ENCODE results near the gene SLC2A5. TPM values are rescaled to one million over a fixed set of nuclear protein-coding genes. Genes with fewer than 3 reads are reported as not detected.

SLC2A5 gene
- total RNA-seq, 1 donor from 2014 or later, result 0.79 TPM

GRCh38 chr1:9039761-9040658 is 29.4 kb downstream of the SLC2A5 start:
- H3K27me3 ChIP-seq (ENCODE audit: insufficient read depth, low read length), result peaks cover 12% of the 10 kb centered on the region
- Mint-ChIP-seq H3K4me3 (ENCODE audit: unreplicated experiment) (no peak overlapping the region), H3K27me3 (ENCODE audit: low read depth, unreplicated experiment) (peaks cover 31% of the 10 kb centered on the region), H3K9me3 (ENCODE audit: unreplicated experiment) (peaks cover 14% of the 10 kb centered on the region), H3K36me3 (ENCODE audit: low read depth, unreplicated experiment) (peaks cover 8% of the 10 kb centered on the region), H3K4me1 (ENCODE audit: low read depth, unreplicated experiment) (no peaks in the 10 kb centered on the region), H3K27ac (ENCODE audit: unreplicated experiment) (no peak overlapping the region)
- DNase-seq (ENCODE audit: low read depth) (no peak), FAIRE-seq (no peak)
- H3K4me2 ChIP-seq (ENCODE audit: low read length), result no peak overlapping the region
- H4K20me1 ChIP-seq (ENCODE audit: insufficient read depth, low read length), result no peaks in the 10 kb centered on the region
- H3K79me2 ChIP-seq (ENCODE audit: insufficient read depth, low read length), result no peaks in the 10 kb centered on the region
- H3K27ac ChIP-seq (ENCODE audit: low read depth, low read length), result no peak overlapping the region
- no peak for TF ChIP-seq EZH2 (IDR thresholded peaks at IDR 0.05; ENCODE audit: insufficient read depth, low read length)
- no peak for TF ChIP-seq CTCF (IDR thresholded peaks at IDR 0.05; ENCODE audit: insufficient read depth, low read depth, low read length)
- H3K36me3 ChIP-seq (ENCODE audit: insufficient read depth, low read length), result no peaks in the 10 kb centered on the region
- H3K9me3 ChIP-seq (ENCODE audit: insufficient read depth, low read depth, low read length), result peaks cover 7% of the 10 kb centered on the region
- H3K9ac ChIP-seq (ENCODE audit: low read length), result no peak overlapping the region
- no peak overlapping the region for H2AFZ ChIP-seq (ENCODE audit: low read depth, low read length)
- H3K4me1 ChIP-seq (ENCODE audit: insufficient read depth, low read length), result no peaks in the 10 kb centered on the region
- no peak overlapping the region for H3K4me3 ChIP-seq (ENCODE audit: insufficient read depth, low read depth, low read length)

DNA sequence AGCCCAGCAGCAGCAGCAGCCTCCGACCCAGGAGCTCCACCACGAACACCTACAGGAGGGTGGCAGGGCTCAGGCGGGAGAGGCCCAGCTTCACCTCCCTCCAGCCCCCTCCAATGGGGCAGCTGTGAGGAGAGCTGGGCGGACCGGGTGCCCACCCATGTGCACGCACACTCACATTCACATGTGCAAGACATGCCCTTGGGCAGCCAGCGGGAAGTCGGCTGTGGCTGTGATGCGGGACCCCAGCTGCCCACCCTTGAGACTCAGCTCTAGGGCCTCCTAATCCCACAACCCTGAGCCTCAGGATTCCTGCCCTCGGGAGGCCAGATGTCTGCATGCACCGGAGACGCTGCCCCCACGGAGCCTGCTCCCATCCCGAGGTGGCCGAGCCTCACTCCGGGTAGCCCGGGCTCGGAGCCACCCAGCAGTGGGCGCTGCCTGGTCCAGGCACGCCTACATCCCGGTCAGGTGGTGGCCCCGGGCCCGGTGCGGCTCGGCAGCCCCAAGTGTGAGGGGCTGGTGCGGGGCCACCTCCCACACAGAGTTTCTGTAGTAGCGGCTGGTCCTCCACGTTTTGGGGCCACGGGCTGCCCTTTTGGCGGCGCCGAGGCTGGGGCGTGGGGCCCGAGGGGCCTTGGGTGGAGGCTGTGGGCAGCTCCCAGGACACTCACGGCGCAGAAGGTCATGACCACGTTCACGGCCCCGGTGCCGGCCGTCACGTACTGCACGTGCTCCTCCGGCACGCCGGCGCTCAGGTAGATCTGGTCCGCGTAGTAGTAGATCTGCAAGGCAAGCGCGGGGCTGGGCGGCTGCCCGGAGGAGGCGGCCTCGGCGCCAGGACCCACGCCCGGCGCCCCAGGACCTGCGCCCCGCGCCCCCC is 30.3 kb downstream of the SLC2A5 start:
- Mint-ChIP-seq H3K4me1 (ENCODE audit: low read depth, unreplicated experiment) (no peaks in the 10 kb centered on the region), H3K4me3 (ENCODE audit: unreplicated experiment) (no peak overlapping the region), H3K27ac (ENCODE audit: unreplicated experiment) (no peak overlapping the region), H3K27me3 (ENCODE audit: low read depth, unreplicated experiment) (peaks cover 30% of the 10 kb centered on the region), H3K9me3 (ENCODE audit: unreplicated experiment) (peaks cover 20% of the 10 kb centered on the region), H3K36me3 (ENCODE audit: low read depth, unreplicated experiment) (peaks cover 8% of the 10 kb centered on the region)
- FAIRE-seq (no peak), DNase-seq (ENCODE audit: low read depth) (no peak)
- TF ChIP-seq EZH2 (IDR thresholded peaks at IDR 0.05; ENCODE audit: insufficient read depth, low read length), result no peak
- no peak overlapping the region for H2AFZ ChIP-seq (ENCODE audit: low read depth, low read length)
- H3K9me3 ChIP-seq (ENCODE audit: insufficient read depth, low read depth, low read length), result peaks cover 8% of the 10 kb centered on the region
- no peak overlapping the region for H3K4me2 ChIP-seq (ENCODE audit: low read length)
- H4K20me1 ChIP-seq (ENCODE audit: insufficient read depth, low read length), result no peaks in the 10 kb centered on the region
- H3K4me3 ChIP-seq (ENCODE audit: insufficient read depth, low read depth, low read length), result no peak overlapping the region
- no peaks in the 10 kb centered on the region for H3K79me2 ChIP-seq (ENCODE audit: insufficient read depth, low read length)
- no peak overlapping the region for H3K27ac ChIP-seq (ENCODE audit: low read depth, low read length)
- no peak overlapping the region for H3K9ac ChIP-seq (ENCODE audit: low read length)
- H3K27me3 ChIP-seq (ENCODE audit: insufficient read depth, low read length), result peaks cover 12% of the 10 kb centered on the region
- no peaks in the 10 kb centered on the region for H3K36me3 ChIP-seq (ENCODE audit: insufficient read depth, low read length)
- no peaks in the 10 kb centered on the region for H3K4me1 ChIP-seq (ENCODE audit: insufficient read depth, low read length)

- Histone ChIP-seq H3K4me2 (ENCODE audit: low read length) (no peak overlapping the region), H3K9ac (ENCODE audit: low read length) (no peak overlapping the region), H3K4me3 (ENCODE audit: insufficient read depth, low read depth, low read length) (no peak overlapping the region), H3K36me3 (ENCODE audit: insufficient read depth, low read length) (no peaks in the 10 kb centered on the region), H2AFZ (ENCODE audit: low read depth, low read length) (no peak overlapping the region), H3K4me1 (ENCODE audit: insufficient read depth, low read length) (no peaks in the 10 kb centered on the region), H3K79me2 (ENCODE audit: insufficient read depth, low read length) (no peaks in the 10 kb centered on the region), H4K20me1 (ENCODE audit: insufficient read depth, low read length) (no peaks in the 10 kb centered on the region), H3K27ac (ENCODE audit: low read depth, low read length) (no peak overlapping the region), H3K9me3 (ENCODE audit: insufficient read depth, low read depth, low read length) (peaks cover 8% of the 10 kb centered on the region), H3K27me3 (ENCODE audit: insufficient read depth, low read length) (peaks cover 10% of the 10 kb centered on the region)
- peaks cover 37% of the 10 kb centered on the region for H3K27me3 Mint-ChIP-seq (ENCODE audit: low read depth, unreplicated experiment)
- H3K4me3 Mint-ChIP-seq (ENCODE audit: unreplicated experiment), result no peak overlapping the region
- no peak for DNase-seq (ENCODE audit: low read depth)
- H3K9me3 Mint-ChIP-seq (ENCODE audit: unreplicated experiment), result peaks cover 26% of the 10 kb centered on the region
- TF ChIP-seq EZH2 (IDR thresholded peaks at IDR 0.05; ENCODE audit: insufficient read depth, low read length) (no peak), CTCF (IDR thresholded peaks at IDR 0.05; ENCODE audit: insufficient read depth, low read depth, low read length) (no peak)
- H3K27ac Mint-ChIP-seq (ENCODE audit: unreplicated experiment), result no peak overlapping the region
- no peak for FAIRE-seq
- H3K4me1 Mint-ChIP-seq (ENCODE audit: low read depth, unreplicated experiment), result no peaks in the 10 kb centered on the region
- H3K36me3 Mint-ChIP-seq (ENCODE audit: low read depth, unreplicated experiment), result peaks cover 8% of the 10 kb centered on the region
These were observed 31.1 kb downstream of the SLC2A5 start for GRCh38 chr1:9038338-9038650.
